Immature natural killer cell (primary cell): Measurements from ENCODE around the gene SLC25A40. TPM values are rescaled to one million over a fixed set of nuclear protein-coding genes. Genes with fewer than 3 reads are reported as not detected.
"Not testable (repeated sequence)": the region's sequence is repeated elsewhere in the genome, so short reads cannot be mapped to it uniquely, and the experiment has no call there.

ENCODE experiments used
- DNase-seq, 3 donors: peaks; one replicate each; pipeline ENCODE4 v3.0.0; 2022; ENCODE audit warnings: mixed read lengths in 1 of 3
- H3K27ac Mint-ChIP-seq, 6 donors: one replicate each; pipeline ENCODE4 v1.8.0; 2020; ENCODE audit warnings: mixed read lengths in 6 of 6, mild to moderate bottlenecking in 5 of 6, inconsistent platforms in 4 of 6, moderate library complexity in 3 of 6
- H3K27me3 Mint-ChIP-seq, 3 donors: one replicate each; pipeline ENCODE4 v1.8.0; 2020 to 2021; ENCODE audit warnings: low read depth in 3 of 3, mild to moderate bottlenecking in 3 of 3, mixed read lengths in 3 of 3, moderate library complexity in 3 of 3, inconsistent platforms in 1 of 3
- H3K36me3 Mint-ChIP-seq, 3 donors: one replicate each; pipeline ENCODE4 v1.8.0; 2020; ENCODE audit warnings: mixed read lengths in 3 of 3, inconsistent platforms in 2 of 3, mild to moderate bottlenecking in 2 of 3
- H3K4me1 Mint-ChIP-seq, 2 donors: one replicate each; pipeline ENCODE4 v1.8.0; 2020; ENCODE audit warnings: inconsistent platforms in 2 of 2, mild to moderate bottlenecking in 2 of 2, mixed read lengths in 2 of 2, moderate library complexity in 1 of 2
- H3K4me3 Mint-ChIP-seq, 5 donors: one replicate each; pipeline ENCODE4 v1.8.0; 2020; ENCODE audit warnings: mild to moderate bottlenecking in 5 of 5, mixed read lengths in 5 of 5, inconsistent platforms in 3 of 5, moderate library complexity in 3 of 5
- H3K9me3 Mint-ChIP-seq, 6 donors: one replicate each; pipeline ENCODE4 v1.8.0; 2020; ENCODE audit warnings: mild to moderate bottlenecking in 6 of 6, mixed read lengths in 6 of 6, inconsistent platforms in 4 of 6, moderate library complexity in 3 of 6
- polyA plus RNA-seq, 3 donors: library from polyadenylated mRNA; unstranded; fragments of 300-500 nt; fragmentation: Illumina TruSeq; gene quantifications; one replicate each; pipeline ENCODE4 v1.2.3, GENCODE V29; 2021

SLC25A40 gene, protein sequence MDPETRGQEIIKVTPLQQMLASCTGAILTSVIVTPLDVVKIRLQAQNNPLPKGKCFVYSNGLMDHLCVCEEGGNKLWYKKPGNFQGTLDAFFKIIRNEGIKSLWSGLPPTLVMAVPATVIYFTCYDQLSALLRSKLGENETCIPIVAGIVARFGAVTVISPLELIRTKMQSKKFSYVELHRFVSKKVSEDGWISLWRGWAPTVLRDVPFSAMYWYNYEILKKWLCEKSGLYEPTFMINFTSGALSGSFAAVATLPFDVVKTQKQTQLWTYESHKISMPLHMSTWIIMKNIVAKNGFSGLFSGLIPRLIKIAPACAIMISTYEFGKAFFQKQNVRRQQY
- polyA plus RNA-seq, result 10 to 100 TPM in 2 of 3 donors, 1 to 10 TPM in 1; 9.5 to 21.0 (median 10.4) TPM

DNA sequence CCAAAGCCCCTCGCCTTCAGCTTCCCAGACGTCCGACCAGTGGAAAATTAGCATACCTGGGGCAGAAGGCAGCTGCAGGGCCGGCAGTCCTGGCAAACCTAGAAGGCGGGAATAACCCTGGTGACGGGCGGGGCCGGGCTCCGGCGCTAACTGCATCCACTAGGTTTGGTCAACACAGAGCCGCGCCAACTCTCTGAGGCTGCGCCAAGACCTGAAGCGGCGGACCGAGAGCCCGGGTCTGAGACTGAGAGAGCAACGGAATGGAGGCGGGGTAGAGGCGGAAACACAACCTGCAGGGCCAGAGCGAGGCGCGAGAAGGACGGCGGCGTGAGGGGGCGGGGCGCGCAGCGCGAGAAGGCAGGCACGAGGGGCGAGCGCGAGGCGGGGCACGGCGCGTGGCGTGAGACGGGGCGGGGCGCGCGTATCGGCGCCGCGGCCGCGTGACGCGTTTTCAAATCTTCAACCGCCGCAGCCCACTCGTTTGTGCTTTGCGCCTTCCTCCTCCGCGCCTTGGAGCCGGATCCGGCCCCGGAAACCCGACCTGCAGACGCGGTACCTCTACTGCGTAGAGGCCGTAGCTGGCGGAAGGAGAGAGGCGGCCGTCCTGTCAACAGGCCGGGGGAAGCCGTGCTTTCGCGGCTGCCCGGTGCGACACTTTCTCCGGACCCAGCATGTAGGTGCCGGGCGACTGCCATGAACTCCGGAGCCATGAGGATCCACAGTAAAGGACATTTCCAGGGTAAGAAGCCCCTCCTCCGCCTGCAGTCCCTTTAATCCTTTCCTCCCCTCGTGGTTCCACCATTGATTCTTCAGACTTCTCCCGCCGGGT, at the start of gene SLC25A40, which contains the start of gene DBF4:
Gene SLC25A40, minus strand, starts transcription at position 321 of the 829 bp plus-strand sequence. CDS start 17,633 bp downstream, outside the sequence.
Gene DBF4, plus strand, starts transcription at position 454 of the 829 bp plus-strand sequence. Its CDS starts 240 bp downstream, at position 694.
- Mint-ChIP-seq H3K4me3 (peak within 1 kb of the TSS; percentile 92 to 97 (median 95)), H3K36me3 (peaks cover under 1 to 20% (median 5%) of the 10 kb centered on the region in 3 donors), H3K9me3 (no peaks in the 10 kb centered on the region), H3K27ac (peak within 1 kb of the TSS; percentile 94 to 99 (median 98)), H3K27me3 (peaks cover 0 to 13% (median 2%) of the 10 kb centered on the region in 3 donors), H3K4me1 (peaks cover 42 to 67% of the 10 kb centered on the region in 2 donors)
- DNase-seq, result peak; percentile 97

DNA sequence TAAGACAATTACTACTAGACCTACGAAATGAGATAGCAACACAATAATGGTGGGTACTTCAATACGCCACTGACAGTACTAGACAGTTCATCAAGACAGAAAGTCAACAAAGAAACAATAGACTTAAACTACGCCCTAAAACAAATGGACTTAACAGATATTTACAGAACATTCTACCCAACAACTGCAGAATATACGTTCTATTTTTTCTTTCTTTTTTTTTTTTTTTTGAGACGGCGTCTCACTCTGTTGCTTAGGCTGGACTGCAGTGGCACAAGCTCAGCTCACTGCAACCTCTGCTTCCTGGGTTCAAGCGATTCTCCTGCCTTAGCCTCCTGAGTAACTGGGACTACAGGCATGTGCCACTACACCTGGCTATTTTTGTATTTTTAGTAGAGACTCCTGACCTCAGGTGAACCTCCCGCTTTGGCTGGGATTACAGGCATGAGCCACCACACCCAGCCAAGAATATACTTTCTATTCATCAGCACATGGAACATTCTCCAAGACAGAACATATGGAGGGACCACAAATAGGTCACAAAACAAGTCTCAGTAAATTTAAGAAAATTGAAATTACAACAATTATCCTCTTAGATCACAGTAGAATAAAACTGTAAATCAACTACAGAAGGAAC, 46.7 kb upstream of the SLC25A40 start:
- not testable (repeated sequence) for H3K36me3 Mint-ChIP-seq, H3K27ac Mint-ChIP-seq, H3K4me3 Mint-ChIP-seq, DNase-seq, H3K4me1 Mint-ChIP-seq, H3K27me3 Mint-ChIP-seq, H3K9me3 Mint-ChIP-seq

DNA sequence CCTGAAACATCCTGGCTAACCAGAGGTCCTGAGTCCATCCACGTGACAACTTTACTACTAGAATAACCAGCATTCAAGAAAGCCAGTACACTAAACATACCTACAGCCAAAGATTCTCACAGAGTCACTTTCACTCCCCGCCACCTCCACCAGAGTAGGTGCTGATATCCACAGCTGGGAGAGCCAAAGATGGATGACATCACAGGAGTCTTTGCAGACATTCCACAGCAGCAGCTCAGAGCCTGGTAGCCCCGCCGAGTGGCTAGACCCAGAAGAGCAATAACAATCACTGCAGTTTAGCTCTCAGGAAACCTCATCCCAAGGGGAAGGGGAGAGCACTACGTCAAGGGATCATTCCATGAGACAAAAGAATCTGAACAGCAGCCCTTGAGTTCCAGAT, 44.4 kb upstream of the SLC25A40 start:
- H3K27ac Mint-ChIP-seq, result no peak overlapping the region
- no peak for DNase-seq
- peaks cover 0 to 2% (median 0%) of the 10 kb centered on the region in 3 donors for H3K27me3 Mint-ChIP-seq
- no peaks in the 10 kb centered on the region for H3K4me1 Mint-ChIP-seq
- H3K36me3 Mint-ChIP-seq, result no peaks in the 10 kb centered on the region
- no peaks in the 10 kb centered on the region for H3K9me3 Mint-ChIP-seq
- H3K4me3 Mint-ChIP-seq, result no peak overlapping the region

DNA sequence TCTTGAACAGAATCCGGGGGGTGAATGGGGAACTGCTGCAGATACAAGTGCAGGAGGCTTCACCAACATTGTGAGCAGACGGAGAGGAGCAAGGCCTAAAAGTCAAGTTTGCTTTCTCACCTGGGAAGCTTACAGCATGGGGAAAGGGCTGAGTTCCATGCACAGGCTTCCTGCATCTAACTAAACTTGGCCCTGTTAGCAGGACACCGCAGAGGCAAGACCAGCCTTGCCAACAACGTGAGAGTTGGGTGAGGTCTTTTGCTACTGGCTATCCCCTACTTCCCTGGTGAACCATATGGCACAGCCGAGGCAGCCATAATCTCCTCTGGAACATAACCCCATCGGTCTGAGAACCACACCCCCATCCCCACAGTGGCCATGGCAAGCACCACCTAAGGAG, 43.7 kb upstream of the SLC25A40 start:
- H3K27me3 Mint-ChIP-seq, result peaks cover 0 to 2% (median 0%) of the 10 kb centered on the region in 3 donors
- no peaks in the 10 kb centered on the region for H3K9me3 Mint-ChIP-seq
- H3K36me3 Mint-ChIP-seq, result no peaks in the 10 kb centered on the region
- no peak for DNase-seq
- H3K4me3 Mint-ChIP-seq, result no peak overlapping the region
- no peak overlapping the region for H3K27ac Mint-ChIP-seq
- H3K4me1 Mint-ChIP-seq, result no peaks in the 10 kb centered on the region

DNA sequence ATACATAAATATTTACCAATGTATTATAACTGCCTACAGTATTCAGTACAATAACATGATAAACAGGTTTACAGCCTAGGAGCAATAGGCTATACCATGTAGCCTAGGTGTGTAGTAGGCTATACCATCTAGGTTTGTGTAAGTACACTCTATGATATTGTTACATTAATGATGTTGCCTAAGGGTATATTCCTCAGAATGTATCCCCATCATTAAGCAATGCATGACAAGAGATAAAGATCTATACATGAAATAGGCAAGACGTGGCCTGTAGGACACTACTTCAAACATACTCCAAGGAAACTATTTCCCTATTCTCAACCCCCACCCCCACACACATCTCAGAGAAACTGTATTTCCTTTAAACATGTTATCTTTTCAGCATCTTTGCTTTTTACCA, 42.6 kb upstream of the SLC25A40 start:
- Mint-ChIP-seq H3K4me3 (no peak overlapping the region), H3K27ac (no peak overlapping the region), H3K27me3 (peaks cover 0 to under 1% (median 0%) of the 10 kb centered on the region in 3 donors), H3K4me1 (no peaks in the 10 kb centered on the region), H3K9me3 (no peaks in the 10 kb centered on the region), H3K36me3 (no peaks in the 10 kb centered on the region)
- DNase-seq, result no peak

DNA sequence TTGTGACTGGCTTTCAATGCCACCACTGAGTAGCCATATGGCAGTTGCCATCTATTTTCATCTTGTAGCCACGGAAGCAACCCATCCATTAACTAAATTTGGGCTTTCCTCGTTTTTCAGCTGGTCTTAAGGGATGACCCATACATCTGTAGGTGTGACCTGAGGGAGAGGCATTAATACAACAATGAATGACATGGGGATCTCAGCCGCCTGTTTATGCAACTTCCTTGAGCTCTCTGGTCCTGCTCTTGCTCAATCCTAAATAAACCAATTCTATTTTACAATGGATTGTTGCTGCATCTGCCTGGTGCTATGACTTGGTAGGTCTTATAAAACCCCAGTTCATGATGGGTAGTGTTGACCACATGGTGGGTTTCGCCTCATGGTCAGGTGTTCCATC, 36.0 kb upstream of the SLC25A40 start:
- Mint-ChIP-seq H3K9me3 (no peaks in the 10 kb centered on the region), H3K4me1 (no peaks in the 10 kb centered on the region), H3K27ac (no peak overlapping the region), H3K27me3 (no peaks in the 10 kb centered on the region), H3K36me3 (peaks cover 0 to 11% (median 6%) of the 10 kb centered on the region in 3 donors), H3K4me3 (no peak overlapping the region)
- DNase-seq, result no peak

DNA sequence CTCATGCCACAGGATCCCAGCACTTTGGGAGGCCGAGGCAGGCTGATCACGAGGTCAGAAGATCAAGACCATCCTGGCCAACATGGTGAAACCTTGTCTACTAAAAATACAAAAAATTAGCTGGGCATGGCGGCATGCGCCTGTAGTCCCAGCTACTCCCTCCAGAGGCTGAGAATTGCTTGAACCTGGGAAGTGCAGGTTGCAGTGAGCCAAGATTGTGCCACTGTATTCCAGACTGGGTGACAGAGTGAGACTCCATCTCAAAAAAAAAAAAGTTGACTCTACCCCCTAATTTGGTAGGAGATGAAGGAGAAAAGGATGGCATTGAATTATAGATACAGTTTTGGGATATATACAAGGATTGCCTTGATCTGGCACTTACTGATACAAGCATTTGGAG, 32.7 kb upstream of the SLC25A40 start:
- H3K9me3 Mint-ChIP-seq, H3K27me3 Mint-ChIP-seq, H3K4me1 Mint-ChIP-seq, H3K27ac Mint-ChIP-seq, DNase-seq, H3K4me3 Mint-ChIP-seq: not testable (repeated sequence)
- H3K36me3 Mint-ChIP-seq, result peaks cover 7 to 18% (median 13%) of the 10 kb centered on the region in 3 donors

DNA sequence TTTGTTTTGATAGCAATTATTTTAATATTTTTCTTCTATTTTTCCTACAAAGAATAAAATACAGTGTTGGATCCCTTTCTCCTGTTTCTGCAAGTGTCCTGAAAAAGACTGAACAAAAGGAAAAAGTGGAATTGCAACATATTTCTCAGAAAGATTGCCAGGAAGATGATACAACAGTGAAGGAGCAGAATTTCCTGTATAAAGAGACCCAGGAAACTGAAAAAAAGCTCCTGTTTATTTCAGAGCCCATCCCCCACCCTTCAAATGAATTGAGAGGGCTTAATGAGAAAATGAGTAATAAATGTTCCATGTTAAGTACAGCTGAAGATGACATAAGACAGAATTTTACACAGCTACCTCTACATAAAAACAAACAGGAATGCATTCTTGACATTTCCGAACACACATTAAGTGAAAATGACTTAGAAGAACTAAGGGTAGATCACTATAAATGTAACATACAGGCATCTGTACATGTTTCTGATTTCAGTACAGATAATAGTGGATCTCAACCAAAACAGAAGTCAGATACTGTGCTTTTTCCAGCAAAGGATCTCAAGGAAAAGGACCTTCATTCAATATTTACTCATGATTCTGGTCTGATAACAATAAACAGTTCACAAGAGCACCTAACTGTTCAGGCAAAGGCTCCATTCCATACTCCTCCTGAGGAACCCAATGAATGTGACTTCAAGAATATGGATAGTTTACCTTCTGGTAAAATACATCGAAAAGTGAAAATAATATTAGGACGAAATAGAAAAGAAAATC, 31.2 kb upstream of the SLC25A40 start:
- H3K27me3 Mint-ChIP-seq, DNase-seq, H3K9me3 Mint-ChIP-seq, H3K4me3 Mint-ChIP-seq, H3K4me1 Mint-ChIP-seq: not testable (repeated sequence)
- Mint-ChIP-seq H3K27ac (peak overlapping the region in 2 of 6 donors; percentile 32 to 39), H3K36me3 (peaks cover 7 to 22% (median 13%) of the 10 kb centered on the region in 3 donors)

DNA sequence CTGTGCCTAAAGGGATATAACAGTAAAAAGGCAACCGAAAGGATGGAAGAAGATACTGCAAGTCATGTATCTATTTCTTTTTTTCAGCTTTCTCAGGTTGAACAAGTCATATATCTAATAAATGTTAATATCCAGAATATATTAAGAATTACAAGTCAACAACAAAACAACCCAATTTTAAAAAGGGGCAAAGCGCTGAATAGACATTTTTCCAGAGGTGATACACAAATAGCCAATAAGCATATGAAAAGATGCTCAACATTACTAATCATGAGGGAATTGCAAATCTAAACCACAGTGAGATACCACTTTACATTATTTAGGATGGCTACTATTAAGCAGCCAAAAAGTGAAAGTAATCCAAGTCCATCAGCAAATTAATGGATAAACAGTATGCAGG, 23.1 kb upstream of the SLC25A40 start:
- Mint-ChIP-seq H3K27me3 (peaks cover 0 to 3% (median 0%) of the 10 kb centered on the region in 3 donors), H3K9me3 (no peaks in the 10 kb centered on the region), H3K36me3 (peaks cover 13 to 38% (median 18%) of the 10 kb centered on the region in 3 donors), H3K4me1 (no peaks in the 10 kb centered on the region), H3K27ac (no peak overlapping the region), H3K4me3 (no peak overlapping the region)
- no peak for DNase-seq

DNA sequence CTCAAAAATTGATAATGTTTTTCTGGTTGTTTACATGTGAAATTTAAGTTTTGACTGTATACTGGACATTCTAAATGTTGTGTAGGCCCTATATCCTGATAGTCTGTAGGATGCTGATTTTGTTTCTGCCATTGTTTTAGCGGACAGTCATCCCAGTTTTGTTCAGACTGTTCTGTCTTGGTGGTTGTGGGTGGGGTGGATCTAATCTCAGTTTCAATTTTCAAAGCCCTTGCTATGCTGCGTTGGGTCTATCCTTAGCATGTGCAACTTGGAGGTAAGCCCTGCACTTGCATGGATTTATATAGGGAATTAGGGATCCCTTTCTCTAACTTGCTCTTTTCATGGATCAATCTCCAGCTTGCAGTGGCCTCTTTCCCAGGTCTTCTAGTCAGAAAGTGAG, 19.2 kb upstream of the SLC25A40 start:
- Mint-ChIP-seq H3K4me3 (no peak overlapping the region), H3K9me3 (no peaks in the 10 kb centered on the region), H3K36me3 (peaks cover 12 to 27% (median 14%) of the 10 kb centered on the region in 3 donors), H3K27me3 (no peaks in the 10 kb centered on the region), H3K27ac (no peak overlapping the region), H3K4me1 (no peaks in the 10 kb centered on the region)
- no peak for DNase-seq

DNA sequence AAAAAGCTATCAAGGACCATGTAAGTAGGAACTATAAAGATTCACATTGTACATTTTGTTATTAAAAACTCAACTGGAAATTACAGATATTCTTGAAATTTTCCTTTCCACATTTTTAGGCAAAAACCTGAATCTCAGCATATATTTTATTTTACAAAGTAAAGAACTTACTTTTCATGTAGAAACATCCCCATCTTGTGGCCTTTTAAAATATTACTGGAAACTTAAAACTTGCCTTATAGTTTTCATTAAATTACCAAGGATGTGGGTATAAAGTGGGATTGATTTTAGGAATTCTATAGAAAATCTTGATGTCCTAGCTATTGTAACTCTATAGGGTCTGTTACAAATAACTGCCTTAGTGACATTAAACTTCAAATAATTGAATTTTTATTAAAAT, 10.7 kb upstream of the SLC25A40 start:
- H3K4me1 Mint-ChIP-seq, result no peaks in the 10 kb centered on the region
- DNase-seq, result peak; percentile 38 to 50 (median 45)
- no peaks in the 10 kb centered on the region for H3K27me3 Mint-ChIP-seq
- no peak overlapping the region for H3K27ac Mint-ChIP-seq
- no peak overlapping the region for H3K4me3 Mint-ChIP-seq
- H3K36me3 Mint-ChIP-seq, result peaks cover 0 to 13% (median 11%) of the 10 kb centered on the region in 3 donors
- no peaks in the 10 kb centered on the region for H3K9me3 Mint-ChIP-seq

DNA sequence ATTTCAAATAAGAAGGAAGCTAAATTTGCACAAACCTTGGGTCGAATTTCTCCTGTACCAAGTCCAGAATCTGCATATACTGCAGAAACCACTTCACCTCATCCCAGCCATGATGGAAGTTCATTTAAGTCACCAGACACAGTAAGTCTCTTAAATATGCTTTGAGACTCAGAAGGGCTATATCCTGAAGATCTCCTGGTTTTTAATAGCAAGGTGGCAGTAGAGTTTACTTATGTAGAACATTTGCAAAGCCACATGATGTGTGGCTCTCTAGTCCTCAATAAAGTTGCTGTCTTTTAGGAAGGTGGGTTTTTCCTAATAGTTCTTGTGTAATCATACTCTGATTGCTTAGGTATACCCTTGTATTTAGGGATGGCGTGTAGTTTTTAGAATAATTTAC, 8.9 kb upstream of the SLC25A40 start:
- peaks cover 0 to 7% of the 10 kb centered on the region in 2 donors for H3K4me1 Mint-ChIP-seq
- peaks cover 8 to 15% (median 13%) of the 10 kb centered on the region in 3 donors for H3K36me3 Mint-ChIP-seq
- H3K9me3 Mint-ChIP-seq, result no peaks in the 10 kb centered on the region
- no peak for DNase-seq
- H3K4me3 Mint-ChIP-seq, result no peak overlapping the region
- no peak overlapping the region for H3K27ac Mint-ChIP-seq
- H3K27me3 Mint-ChIP-seq, result no peaks in the 10 kb centered on the region
